SHP77 treated with DMSO at 0.1 percent for 48 hours (cell line): ENCODE results near the gene KLHL25.

Experiments
- DNase-seq: peaks from one replicate; lab custom pipeline; 2025; lab: John Stamatoyannopoulos, UW

KLHL25 gene

GRCh38 chr15:85745023-85745422 is 49.7 kb downstream of the KLHL25 start:
- no peak for DNase-seq

DNA sequence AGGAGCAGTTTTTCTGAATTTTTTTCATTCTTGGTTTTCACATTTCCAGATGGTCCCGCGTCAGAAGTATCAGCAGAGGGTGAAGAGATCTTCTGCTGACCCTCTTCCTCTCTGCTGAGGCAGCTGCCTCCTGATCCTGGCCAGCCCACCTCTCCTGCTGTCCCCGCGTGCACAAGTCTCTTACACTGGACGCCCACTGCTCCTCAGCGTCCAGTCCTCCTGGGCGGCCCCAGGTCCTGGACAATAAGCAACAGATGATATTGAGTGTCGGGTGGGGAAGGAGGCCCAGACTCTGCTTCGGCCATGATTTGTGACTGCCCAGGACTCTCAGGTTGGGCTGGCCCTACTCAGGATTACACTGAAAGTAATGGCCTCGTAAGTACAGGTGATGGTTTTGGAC is 50.1 kb downstream of the KLHL25 start:
- no peak for DNase-seq

GRCh38 chr15:85743392-85744055 is 51.2 kb downstream of the KLHL25 start:
- DNase-seq, result peak; percentile 26

DNA sequence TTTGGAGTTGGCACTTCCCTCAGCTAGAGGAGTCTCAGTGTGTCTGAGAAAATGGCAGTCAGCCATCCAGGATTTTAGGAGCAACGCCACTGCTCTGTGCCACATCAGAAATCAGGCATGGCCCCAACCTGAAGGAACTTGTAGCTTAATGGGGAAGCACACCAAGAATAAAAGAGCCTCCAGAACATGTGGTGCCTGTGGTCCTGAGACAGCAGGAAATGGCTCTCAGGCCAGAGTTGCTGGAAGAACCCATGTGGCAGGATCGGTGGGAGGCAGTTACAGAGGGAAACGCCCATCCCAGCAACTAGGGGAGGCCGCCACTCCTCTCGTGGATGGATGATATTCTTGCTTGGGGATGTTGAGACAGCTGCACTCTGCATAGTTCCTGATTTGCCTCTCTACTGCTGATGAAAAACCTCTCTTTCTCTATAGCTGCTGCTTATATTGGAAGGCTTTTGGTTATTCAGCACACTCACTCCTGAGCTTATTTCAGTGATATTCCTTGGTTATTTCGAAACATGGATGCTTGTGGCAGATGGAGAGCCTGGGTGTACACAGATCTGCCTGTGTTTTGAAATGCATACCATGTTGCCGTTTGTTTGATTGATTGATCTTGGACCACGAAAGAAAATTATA is 52.4 kb downstream of the KLHL25 start:
- DNase-seq, result peak; percentile 49

DNA sequence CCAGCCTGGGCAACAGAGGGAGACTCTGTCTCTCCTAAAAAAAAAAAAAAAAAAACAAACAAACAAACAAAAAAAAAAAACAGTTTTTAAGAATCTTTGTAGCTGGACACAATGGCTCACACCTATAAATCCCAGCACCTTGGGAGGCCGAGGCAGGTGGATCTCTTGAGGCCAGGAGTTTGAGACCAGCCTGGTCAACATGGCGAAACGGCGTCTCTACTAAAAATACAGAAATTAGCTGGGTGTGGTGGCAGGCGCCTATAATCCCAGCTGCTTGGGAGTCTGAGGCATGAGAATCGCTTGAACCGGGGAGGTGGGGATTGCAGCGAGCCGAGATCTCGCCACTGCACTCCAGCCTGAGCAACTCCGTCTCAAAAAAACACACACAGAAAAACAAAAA is 53.1 kb downstream of the KLHL25 start:
- DNase-seq, result no peak

GRCh38 chr15:85741021-85741421 is 53.7 kb downstream of the KLHL25 start:
- no peak for DNase-seq

DNA sequence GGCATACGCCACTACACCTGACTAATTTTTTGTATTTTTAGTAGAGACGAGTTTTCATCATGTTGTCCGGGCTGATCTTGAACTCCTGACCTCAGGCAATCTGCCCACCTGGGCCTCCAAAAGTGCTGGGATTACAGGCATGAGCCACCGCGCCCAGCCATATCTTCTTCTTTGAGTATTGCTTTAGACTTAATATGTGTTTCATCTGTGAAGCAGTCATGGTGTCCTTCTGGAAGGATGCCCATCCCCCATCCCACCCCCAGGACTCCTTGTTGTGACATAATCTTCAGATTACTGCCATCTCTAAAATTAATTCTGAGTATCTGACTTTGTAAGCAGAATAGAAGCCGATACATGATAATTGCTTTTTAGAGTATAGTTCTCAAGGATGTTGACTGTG is 57.7 kb downstream of the KLHL25 start:
- no peak for DNase-seq

DNA sequence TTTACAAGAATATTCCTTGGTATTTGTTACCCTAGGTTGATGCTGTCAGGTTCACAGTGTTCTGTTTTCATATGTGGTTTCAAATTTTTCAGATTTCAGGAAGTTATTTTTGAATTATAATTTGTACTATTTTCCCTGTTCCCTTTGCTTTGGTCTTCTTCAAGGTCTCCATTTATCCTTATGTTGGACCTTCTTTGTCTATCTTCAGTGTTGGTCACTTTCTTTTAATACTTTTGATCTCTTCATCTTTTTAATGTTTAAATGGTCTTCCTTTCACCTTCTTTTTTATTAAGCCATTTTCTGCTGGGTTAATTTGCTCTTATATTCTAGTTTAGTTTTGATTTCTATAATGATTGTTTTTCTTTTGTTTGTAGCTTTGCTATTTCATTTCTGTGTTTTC is 61.3 kb downstream of the KLHL25 start:
- no peak for DNase-seq

DNA sequence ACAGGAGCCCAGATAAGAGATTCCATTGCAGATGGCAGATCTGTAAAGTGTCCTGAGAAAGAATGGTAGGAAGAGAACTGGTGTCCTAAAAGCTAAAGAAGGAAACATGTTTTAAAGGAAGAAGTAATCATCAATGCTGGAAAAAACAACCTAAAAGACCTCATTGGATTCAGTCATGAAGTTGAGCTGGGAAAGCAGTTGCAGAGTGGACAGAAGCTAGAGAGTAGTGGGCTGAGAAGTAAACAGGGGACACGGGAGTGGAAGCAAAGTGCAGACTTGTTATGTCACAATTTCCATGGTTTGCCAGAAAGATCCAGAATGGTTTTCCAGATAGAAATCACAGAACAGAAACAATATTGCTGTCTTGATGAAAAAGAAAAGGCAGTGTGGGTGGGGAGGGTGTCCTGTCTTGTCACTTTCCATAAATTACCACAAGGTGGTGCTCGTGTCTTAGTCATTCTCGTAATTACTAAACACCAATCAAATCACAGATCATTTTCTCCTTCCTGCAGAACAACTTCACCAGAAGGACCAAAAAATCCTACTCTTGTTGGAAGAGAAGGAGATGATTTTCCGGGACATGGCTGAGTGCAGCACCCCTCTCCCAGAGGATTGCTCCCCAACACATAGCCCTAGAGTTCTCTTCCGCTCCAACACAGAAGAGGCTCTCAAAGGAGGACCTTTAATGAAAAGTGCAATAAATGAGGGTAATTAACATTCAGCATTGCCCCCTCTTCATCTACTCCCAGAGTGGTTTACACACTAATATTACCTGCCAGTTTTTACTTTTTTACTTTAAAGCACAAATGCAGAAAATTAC is 64.5 kb downstream of the KLHL25 start:
- peak; percentile 30 for DNase-seq

DNA sequence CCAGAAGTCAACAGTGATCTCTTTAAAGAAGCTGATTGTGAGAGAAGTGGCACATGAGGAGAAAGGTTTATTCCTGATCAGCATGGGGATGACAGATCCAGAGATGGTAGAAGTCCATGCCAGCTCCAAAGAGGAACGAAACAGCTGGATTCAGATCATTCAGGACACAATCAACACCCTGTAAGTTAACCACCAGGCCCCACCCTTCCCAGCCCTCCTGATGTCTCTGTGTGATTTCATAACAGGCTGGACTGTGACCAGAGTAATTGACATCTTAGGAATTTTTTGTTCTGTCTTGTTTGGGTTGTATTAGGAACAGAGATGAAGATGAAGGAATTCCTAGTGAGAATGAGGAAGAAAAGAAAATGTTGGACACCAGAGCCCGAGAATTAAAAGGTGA is 67.7 kb downstream of the KLHL25 start:
- DNase-seq, result no peak

- DNase-seq, result no peak
Measured at GRCh38 chr15:85726454-85726853, 68.3 kb downstream of the KLHL25 start.

GRCh38 chr15:85725564-85725963 is 69.2 kb downstream of the KLHL25 start:
- no peak for DNase-seq

- DNase-seq, result no peak
Measured at GRCh38 chr15:85725019-85725418, 69.7 kb downstream of the KLHL25 start.

- DNase-seq, result no peak
Measured at GRCh38 chr15:85723960-85724945, 70.5 kb downstream of the KLHL25 start.

GRCh38 chr15:85722374-85723152 is 72.2 kb downstream of the KLHL25 start:
- DNase-seq, result no peak

- DNase-seq, result no peak
Measured at GRCh38 chr15:85718981-85719380, 75.7 kb downstream of the KLHL25 start.

- no peak for DNase-seq
Measured at GRCh38 chr15:85718271-85718971, 76.3 kb downstream of the KLHL25 start.

DNA sequence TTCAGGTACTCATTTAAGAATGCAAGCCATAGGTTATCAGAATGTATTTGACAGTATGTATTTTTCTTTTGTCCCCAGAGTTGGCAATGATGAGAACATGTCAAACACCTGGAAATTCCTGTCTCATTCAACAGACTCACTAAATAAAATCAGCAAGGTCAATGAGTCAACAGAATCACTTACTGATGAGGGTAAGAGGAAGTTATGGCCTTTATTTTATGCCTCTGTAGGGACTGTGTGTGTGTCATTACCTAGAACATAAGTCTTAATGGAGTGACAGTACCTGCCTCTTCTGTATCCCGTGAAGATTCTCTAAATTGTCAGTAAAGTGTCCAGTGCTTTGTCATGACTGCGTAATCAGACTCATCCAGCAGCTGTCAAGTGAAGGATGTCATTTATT is 77.5 kb downstream of the KLHL25 start:
- DNase-seq, result no peak

DNA sequence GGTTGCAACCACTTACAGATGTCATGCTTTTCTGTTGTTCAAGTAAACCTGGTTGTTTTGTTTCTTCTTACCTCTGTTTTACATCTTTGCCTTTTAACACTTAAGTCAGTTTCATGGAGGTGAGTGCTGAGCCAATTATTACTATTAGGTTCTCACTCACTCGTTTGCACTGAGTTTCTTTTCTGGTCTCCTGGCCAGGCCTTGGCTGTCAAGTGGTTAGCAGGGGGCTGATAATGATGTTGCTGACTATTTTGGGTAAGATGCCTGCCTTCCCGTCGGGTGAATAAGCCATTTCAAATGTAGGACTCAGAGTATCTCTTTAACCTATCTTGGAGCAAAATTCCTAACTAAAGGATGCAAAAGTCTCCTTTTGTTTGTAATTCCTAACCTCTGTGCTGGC is 78.5 kb downstream of the KLHL25 start:
- DNase-seq, result no peak

- no peak for DNase-seq
Measured at GRCh38 chr15:85711580-85712192, 83.0 kb downstream of the KLHL25 start.
